ENCODE measurements around the gene SNORC.

SNORC gene

DNA sequence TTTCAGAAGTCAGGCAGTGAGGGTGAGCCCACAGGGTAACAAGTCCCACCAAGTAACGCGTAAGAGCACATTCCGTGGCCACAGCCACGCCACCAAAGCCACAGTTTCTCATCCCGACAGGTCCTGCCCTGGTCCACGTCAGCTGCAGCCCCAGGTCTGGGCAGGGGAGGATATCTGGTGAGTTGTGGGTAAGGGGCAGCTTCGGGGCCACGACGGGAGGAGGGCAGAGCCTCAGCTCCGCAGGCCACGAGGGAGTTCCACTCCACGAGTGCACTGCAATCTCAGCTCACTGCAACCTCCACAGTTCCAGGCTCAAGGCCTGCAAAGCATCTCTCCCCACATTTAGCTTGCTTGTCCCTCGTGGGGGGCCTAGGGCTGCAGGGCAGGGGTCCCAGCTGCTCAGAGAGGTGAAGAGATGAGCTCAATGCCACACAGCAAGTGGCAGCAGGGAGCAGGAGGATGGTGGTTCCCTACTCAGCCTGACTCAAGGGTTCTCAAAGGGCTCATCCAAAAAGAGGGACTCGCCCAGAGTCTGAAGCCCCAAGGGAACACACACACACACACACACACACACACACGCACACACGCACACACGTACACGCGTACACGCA, 12.5 kb downstream of the SNORC start:
- DNase-seq (ENCODE audit: low read depth in 2 of 2), result no peak

DNA sequence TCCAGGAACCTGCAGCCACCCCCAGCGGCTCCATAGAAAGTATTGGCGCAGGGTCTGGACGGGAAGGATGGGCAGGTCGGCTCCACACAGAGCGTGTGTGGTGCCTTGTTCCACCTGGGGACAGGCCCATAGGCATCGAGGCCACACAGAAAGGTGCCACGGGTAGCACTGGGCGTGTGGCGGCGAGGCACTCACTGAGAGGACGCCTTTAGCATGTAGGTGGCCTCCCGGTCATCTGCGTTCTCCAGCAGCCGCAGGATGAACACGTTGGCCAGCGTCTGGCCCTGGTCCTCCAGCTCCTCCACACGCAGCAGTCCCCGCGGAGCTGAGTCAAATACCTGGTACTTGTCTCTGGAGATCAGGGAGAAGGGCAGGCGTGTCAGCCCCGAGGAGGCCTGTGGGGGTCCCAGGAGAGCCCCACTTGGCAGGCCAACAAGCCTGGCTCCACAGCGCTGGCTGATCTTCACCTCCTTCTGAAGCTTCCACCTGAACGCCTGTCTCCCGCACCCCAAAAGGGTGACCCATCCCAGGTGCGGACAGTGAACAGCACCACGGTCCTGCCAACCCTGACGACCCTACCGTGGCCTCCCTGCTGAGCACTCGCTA, 13.2 kb downstream of the SNORC start:
- no peak for DNase-seq (ENCODE audit: low read depth in 2 of 2)

DNA sequence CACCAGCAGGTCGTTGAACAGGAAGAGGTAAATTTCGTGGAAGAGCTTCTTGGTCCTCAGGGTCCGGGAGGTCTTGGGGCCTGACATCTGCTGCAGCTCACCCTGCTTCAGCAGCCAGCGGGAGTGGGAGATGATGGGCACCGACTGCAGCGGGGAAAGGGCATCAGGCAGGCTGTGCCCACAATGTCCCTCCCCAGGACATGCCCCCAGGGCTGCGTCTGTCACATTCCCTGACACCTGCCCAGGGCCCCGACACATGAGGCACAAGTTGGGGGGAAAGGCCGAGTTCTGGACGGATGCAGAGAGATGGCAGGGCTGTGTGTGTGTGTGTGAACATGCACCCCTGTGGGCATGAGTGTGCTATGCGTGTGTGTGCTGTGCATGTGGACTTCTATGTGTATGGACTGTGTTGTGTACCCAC, 13.9 kb downstream of the SNORC start:
- no peak for DNase-seq (ENCODE audit: low read depth in 2 of 2)

DNA sequence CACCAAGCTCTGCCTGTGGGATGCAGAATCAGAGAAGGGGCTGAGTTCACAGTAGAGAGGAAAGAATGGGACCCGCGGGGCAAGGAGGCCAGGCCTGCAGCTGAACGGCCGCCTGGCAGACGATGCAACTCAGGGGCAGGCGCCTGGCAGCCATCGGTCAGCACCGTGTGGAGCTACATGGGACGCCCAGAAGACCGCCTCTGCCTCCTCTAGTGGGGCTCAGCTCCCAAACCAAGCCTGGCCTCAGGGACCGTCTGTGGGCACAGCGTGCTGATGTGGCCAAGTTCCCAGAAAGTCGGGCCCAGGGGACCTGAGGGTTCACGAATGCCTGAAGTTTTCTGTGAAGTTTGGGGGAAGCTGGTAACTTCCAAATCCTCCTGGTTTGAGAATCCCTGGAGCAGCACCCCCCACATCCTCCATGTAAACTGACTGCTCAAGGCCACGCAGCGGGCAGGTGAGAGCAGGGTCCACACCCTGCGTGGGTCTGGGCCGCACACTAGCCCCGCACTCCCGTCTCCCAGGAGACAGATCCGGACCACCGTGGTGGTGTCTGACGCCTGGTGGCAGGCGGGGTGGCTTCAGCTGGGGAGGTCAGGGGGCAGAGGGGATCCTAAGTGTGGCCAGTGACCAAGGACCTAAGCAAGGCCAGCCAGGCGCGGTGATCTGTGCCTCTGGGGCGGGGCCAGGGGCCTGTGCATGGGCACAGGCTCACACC, 14.6 kb downstream of the SNORC start:
- DNase-seq (ENCODE audit: low read depth in 2 of 2), result no peak

DNA sequence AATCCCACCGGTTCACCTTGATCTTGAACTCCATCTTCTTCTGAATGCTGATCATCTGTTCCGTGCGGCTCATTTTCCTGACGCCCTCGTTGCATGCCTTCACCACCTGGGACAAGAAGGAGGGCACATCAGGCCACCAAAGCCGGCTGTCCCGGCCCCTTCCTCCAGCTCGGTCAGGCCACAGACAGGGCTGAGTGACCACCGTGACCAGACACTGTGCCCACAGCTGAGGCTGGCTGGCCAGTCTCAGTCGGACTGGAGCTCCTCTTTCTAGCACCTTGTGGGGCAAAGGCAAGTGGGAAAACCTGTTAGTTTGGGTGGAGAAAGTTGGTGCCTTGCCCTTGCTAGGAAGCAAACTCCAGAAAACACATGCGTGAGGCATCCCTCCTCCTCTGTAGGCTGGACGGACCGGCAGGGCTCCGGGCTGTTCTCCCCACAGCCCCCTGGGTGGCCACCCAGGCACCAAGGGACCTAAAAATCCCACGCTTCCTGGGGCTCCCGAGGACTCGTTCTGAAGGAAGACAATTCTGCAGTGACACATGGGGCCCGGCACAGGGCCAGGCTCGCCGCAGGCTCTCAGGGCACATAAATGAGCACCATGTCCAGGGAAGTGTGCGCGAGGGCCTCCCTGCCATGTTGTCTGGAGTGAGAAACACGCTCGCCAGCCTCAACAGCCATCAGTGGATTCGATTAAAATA, 15.3 kb downstream of the SNORC start:
- DNase-seq (ENCODE audit: low read depth in 2 of 2), result no peak

DNA sequence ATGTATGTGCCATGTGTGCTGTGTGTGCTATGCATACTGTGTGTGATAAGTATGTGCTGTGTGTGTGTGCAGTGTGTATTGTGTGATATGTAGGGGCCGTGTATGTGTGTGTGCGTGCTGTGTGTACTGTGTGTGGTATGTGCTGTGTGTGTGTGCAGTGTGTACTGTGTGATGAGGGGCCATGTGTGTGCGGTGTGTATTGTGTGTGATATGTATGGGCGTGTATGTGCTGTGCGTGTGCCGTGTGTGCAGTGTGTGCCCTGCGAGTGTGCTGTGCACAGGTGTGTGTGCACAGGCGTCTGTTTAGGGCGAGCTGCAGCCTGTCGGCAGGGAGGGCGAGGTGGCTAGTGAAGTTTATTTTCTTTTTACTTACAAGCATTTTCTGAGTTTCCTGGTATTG, 16.1 kb downstream of the SNORC start:
- DNase-seq (ENCODE audit: low read depth in 2 of 2), result no peak

DNA sequence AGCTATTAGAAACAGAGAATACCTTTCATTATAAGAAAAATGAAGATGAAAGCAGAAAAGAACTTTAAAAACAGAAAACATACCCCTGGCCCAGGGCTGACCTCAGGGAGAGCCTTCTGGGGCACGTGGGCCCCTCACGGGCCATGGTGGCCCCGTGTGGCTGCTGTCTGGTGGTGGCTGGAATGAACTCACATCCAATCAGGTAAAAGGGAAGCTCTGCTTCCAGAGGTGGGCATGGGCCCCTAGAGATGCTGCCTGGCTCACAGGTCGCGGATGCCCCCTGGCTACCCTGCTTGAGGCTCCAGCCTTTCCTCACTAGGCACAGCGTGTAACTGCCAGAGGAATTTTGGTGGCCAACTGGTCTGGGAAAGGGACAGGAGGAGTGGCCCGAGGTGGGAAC, 16.6 kb downstream of the SNORC start:
- DNase-seq (ENCODE audit: low read depth in 2 of 2), result no peak

DNA sequence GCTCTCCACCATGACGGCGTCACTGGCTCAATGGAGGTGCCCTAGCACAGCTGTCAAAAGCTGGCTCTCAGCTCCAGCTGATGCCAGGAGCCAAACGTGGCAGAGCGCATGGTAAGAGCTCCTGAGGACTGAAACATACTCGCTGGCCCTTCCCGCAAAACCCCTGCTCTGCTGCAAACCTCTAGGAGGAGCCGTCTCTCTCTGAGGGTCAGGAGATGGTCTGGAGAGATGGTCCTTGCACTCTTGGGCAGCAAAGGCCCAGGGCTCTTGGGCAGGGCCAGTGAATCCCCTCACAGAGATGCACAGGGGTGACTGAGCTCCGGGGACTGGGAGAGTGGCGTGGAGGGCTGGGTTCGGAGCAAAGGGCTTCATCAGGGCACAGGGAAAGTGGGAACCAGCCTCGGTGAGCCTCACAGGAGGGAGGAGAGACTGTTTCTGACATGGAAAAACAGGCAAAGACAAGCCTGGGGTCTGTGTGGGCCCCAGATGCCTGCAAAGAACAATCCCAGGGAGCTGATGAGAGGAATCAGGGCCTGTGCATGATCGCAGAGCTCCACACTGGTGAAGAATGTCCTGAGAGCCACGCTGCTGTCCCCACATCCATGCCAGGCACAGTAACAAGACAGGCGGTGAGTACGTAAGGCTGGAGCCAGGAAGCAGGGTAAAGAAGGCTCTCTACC, 17.2 kb downstream of the SNORC start:
- DNase-seq (ENCODE audit: low read depth in 2 of 2), result no peak

DNA sequence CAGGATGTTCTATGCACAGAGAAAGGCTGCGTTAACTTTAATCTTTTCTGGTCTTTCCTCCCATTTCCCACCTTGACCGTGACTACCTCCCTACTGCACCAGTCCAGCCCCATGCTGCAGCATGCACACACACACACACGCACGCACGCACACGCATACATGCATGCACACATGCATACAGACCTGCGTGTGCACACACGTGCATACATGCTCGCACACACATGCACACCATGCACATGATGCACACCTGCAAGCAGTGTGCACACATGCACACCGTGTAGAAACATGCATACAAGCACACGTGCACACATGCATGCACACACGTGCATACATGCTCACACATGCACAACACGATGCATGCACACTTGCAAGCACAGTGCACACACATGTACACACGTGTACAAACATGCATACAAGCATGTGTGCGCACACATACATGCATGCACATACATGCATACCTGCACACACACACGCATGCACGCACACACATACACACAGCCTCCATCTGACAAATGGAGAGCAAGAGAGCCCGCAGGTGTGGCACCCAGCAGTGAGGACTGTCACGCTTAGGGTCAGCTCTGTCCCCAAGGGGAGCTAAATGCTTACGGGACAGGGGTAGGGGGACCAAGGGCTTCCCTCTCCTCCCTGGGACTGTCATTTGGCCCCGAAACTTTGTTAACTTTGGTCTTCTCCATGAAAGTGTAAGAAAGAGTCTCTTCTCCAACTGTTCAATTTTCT, 18.2 kb downstream of the SNORC start:
- no peak for DNase-seq (ENCODE audit: low read depth in 2 of 2)

DNA sequence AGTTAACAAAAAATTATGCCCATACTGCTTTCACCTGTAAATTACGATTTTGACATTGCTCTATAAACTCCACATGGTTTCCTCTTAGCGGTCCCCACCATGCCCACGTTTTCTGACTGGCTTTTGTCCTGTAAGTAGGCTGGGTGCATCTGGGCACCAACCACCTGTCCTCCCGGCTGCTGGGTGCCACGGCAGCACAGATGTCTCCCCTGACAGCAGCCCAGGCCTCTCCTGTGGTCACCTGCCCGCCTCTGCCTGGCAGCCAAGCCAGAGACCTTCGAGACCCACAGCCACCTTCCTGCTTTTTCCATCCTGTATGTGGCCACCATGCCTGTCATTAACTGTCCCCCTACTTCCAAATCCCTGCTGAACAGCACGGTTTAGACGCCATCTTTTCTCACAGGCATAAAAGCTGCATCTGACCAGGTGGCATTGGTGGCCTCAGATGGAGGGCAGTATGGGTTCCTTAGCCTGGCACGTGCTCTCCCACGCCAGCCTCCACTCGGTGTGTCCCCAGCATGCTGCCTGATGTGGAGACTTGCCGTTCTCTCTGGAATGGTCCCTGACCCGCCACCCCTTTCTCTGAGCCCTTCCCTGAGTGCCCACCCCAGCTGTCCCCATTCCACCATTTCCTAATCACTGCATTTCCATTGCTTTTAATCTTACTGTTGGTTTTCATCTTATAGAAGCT, 18.9 kb downstream of the SNORC start:
- DNase-seq (ENCODE audit: low read depth in 2 of 2), result no peak

DNA sequence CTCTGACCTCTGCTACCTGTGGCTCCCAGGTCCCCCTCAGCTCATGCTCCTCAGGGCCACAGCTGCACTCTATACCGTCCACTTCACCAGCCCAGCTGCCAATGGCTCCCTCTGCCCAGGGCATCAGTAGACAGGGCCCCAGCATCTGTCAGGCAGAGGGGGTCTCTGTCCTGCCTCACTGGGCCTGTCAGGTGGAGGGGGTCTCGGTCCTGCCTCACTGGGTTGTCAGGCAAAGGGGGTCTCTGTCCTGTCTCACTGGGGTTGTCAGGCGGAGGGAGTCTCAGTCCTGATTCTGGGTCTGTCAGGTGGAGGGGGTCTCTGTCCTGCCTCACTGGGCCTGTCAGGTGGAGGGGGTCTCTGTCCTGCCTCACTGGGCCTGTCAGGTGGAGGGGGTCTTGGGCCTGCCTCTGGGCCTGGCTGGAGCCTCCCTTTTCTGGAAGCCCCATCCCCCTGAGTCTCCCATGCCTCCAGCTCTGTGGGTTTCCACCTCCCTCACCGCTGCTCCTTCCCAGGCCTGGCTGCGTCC, 19.9 kb downstream of the SNORC start:
- DNase-seq (ENCODE audit: low read depth in 2 of 2), result no peak

DNA sequence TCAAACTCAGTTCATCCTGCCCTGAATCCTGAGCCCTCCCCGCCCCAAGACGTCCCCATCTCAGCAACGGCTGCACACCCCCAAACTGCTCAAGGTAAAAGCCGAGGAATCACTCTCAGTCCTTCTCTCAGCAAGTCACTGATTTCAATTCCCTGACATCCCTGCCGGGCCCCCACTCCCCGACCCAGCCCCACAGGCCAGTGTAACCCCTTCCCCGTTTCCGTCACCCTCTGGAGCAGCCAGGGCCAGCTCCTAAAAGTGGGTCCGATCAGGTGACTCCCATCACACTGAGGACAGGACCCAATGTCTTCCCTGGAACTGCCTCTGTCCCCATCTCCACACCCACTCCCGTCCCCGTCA, 20.5 kb downstream of the SNORC start:
- no peak for DNase-seq (ENCODE audit: low read depth in 2 of 2)

DNA sequence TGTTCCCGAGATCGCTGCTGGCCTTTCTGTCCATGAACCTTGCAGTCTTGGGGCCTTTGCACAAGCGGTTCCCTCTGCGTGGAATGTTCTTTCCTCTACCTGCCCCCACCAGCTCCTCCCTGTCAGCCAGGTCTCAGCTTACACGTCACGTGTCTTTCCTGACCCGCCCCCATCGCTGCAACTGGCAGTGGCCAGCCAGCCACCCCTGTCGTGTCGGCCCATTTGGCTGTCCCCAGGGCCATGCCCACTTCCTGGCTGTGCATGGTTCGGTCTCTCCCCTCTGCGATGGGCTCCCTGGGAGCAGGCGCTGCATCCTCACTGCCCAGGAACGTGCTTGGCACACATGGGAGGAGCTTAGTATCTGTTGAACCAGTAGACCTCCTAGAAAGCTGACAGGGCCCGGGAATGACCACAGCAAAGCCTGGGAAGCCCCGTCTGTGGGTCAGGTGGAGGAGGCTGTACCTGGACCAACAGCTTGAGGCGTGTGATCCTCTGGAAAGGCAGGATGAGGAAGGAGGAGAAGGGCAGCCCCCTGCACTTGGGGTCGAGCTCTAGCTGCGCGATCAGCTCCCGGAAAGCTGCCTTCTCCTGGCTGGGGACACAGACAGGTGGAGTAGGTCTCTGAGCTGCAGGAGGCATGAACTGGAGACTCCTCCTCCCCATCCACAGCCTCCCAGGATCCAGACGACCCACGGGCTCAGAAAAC, 21.0 kb downstream of the SNORC start:
- DNase-seq (ENCODE audit: low read depth in 2 of 2), result no peak

DNA sequence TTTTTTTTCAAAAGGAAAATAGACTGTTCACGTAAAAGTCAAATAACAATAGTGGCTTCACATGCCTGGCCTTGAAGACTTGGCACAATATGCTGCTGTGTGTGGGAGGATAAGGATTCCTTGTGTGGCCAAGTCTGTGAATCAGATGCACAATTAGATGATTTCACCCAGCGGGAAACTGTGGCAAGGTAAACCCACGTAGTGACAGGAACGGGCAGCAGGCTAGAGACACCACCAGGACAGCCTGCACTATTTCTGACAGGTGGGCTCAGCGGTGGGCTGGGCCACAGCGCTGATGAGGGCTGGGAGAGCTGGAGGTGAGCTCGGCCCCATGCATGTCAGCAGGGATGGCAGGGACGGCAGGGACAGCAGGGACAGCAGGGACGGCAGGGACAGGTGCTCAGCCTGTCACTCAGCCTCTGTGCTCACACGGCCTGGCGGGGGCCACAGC, 21.6 kb downstream of the SNORC start:
- DNase-seq (ENCODE audit: low read depth in 2 of 2), result no peak

DNA sequence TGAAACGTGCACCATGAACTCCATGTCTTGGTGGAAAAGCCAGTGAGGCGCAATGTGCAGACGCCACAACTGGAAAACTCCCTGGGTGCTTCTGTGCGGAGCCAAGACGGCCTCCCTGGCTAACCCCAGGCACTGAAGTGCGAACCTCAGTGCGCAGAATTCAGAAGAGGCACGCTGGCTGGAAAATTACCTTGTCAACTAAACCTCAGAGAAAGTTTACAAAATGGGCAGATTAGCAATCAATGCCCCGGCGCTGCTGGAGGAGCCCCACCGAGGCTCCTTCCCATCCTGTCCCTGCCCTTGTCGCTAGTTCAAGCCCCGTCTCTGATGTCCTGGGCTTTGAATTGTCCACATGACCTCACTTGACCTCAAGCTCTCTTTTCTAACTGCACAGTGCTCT, 22.2 kb downstream of the SNORC start:
- DNase-seq (ENCODE audit: low read depth in 2 of 2), result no peak

DNA sequence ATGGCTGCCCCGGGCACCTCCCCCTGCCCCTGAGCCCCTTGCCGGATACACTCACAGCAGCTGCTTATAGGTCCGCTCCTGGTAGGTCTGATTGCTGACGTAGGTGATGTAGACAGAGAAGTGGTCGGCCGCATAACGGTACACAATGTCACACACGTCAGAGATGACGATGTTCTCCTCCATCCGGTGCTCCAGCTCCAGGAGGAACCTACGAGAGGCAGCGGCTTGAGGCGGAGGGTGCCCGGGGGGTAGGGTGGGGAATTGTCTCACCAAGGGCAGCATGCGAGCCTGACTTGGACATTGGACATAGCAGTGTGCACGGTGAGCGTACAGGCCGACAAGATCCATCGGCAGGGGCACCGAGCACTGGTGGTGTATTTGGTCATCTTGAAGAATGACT, 22.8 kb downstream of the SNORC start:
- no peak for DNase-seq (ENCODE audit: low read depth in 2 of 2)

DNA sequence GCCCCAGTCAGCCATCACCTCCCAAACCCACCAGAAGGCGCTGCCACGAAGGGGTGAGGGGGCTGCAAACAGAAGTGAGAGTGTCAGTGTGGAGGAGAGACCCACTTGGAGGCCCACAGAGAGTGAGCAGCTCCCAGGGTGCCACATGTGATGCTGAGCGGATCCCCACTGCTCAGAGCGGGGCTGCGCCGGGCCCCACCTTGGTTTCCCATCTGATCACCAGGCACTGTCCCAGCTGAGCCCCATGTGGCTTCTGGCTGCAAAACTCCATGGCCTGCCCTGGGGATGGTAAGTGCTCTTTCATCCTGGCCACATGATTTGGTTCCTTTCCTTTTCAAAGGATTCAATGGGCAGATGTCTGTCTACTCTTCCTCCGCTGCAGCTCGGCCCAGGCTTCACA, 23.8 kb downstream of the SNORC start:
- no peak for DNase-seq (ENCODE audit: low read depth in 2 of 2)

DNA sequence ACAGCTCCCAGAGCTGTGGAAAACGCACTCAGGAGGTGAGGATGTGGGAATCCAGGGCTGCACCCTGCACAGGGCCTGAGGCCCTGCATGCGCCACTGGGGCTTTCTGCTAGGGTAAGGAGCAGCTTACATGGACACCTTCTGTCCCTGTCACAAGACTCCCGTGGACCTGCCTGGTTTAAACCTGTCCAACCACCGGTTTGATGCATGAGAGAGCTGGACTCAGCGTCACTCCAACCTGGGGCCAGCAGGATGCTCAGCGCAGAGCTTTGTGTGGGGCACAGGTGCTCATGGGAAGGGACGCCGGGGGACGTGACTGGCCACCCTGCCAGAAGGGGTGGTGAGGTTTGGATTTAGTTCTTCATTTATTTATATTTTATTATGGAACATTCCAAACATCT, 24.2 kb downstream of the SNORC start:
- DNase-seq (ENCODE audit: low read depth in 2 of 2), result no peak

DNA sequence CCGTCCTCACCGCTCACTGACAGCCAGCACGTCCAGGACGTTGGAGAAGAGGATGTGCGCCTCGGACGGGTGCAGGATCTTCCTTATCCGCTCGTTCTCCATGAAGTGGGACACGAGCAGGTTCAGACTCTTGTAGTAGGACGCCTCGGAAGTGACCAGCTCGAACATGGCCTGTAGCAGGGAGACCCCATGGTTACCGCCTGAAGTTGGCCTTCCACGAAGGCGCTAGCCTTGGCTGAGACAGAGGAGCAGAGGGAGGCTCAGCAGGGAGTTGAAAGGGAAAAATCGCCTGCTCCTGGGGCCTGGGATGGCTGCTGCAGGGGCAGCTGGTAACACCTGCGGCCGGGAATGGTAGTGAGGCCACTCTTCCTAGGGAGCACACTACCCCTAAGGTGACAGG, 24.7 kb downstream of the SNORC start:
- no peak for DNase-seq (ENCODE audit: low read depth in 2 of 2)

DNA sequence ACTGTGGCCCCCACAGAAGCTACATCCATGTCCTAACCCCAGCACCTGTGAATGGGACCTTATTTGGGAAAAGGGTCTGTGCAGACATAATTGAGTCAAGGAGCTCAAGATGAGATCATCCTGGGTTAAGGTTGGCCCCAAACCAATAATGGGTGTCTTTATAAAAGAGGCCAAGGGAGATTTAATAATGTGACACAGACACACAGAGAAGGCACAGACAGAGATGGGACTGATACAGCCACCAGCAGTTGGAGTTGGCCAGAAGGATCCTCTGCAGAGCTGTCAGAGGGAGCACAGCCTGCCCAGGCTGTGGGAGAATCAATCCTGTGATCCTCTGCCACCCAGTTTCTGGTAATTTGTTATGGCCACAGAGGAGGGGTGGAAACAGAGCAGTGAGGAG, 26.0 kb downstream of the SNORC start:
- no peak for DNase-seq (ENCODE audit: low read depth in 2 of 2)
